ENCODE results near the gene SPNS2.

DNA sequence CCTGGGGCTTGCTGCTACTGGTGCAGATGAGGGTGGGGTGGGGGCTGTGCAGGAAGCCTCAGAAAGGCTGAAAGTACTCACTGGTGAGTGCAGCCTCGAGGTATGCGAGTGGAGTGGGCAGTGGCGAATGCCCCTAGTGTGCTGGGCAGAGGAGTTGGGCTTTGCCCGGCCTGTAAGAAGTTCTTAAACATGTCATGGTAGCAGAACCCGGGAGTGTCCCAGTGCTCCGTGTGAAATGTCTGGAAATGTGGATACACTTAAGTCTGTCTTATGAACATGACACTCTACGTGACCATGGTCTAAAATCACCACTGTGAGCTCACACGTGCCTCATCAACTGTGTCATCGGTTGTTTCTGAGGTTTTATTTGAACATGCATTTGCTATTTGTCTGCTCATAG is 87.4 kb downstream of the SPNS2 start:
- TF ChIP-seq, protein P1, sequence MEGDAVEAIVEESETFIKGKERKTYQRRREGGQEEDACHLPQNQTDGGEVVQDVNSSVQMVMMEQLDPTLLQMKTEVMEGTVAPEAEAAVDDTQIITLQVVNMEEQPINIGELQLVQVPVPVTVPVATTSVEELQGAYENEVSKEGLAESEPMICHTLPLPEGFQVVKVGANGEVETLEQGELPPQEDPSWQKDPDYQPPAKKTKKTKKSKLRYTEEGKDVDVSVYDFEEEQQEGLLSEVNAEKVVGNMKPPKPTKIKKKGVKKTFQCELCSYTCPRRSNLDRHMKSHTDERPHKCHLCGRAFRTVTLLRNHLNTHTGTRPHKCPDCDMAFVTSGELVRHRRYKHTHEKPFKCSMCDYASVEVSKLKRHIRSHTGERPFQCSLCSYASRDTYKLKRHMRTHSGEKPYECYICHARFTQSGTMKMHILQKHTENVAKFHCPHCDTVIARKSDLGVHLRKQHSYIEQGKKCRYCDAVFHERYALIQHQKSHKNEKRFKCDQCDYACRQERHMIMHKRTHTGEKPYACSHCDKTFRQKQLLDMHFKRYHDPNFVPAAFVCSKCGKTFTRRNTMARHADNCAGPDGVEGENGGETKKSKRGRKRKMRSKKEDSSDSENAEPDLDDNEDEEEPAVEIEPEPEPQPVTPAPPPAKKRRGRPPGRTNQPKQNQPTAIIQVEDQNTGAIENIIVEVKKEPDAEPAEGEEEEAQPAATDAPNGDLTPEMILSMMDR (IDR thresholded peaks at IDR 0.05) = no peak
- no peak for TF ChIP-seq ZFX (IDR thresholded peaks at IDR 0.05; ENCODE audit: borderline replicate concordance)

Measured in 22Rv1 (cell line).